Measurements from ENCODE around the gene USP37.

DNA sequence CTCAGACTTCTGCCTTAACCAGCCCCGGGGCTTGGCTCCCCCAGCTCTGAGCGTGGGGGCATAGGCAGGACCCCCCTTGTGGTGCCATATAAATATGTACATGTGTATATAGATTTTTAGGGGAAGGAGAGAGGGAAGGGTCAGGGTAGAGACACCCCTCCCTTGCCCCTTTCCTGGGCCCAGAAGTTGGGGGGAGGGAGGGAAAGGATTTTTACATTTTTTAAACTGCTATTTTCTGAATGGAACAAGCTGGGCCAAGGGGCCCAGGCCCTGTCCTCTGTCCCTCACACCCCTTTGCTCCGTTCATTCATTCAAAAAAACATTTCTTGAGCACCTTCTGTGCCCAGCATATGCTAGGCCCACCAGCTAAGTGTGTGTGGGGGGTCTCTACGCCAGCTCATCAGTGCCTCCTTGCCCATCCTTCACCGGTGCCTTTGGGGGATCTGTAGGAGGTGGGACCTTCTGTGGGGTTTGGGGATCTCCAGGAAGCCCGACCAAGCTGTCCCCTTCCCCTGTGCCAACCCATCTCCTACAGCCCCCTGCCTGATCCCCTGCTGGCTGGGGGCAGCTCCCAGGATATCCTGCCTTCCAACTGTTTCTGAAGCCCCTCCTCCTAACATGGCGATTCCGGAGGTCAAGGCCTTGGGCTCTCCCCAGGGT, 162.9 kb downstream of the USP37 start:
- no peak for TF ChIP-seq CTCF (conservative IDR thresholded peaks at IDR 0.05; ENCODE audit: low read depth, low read length)
- TF ChIP-seq EZH2 (IDR thresholded peaks at IDR 0.05; ENCODE audit: low read length, unreplicated experiment), result no peak
- TF ChIP-seq EZH2phosphoT487 (IDR thresholded peaks at IDR 0.05; ENCODE audit: borderline replicate concordance, low read length), result no peak
